Smooth muscle cell of trachea (primary cell): Measurements from ENCODE around the gene ZNF446. TPM values are rescaled to one million over a fixed set of nuclear protein-coding genes. Genes with fewer than 3 reads are reported as not detected.

Source experiments
- total RNA-seq: library from RNA; depleted of rRNA; stranded (reverse); fragments of >200 nt; gene quantifications from 2 replicates; pipeline ENCODE4 v1.2.1, GENCODE V29; 2014

ZNF446 gene
- 11.2 and 15.1 TPM in 2 replicates for total RNA-seq

DNA sequence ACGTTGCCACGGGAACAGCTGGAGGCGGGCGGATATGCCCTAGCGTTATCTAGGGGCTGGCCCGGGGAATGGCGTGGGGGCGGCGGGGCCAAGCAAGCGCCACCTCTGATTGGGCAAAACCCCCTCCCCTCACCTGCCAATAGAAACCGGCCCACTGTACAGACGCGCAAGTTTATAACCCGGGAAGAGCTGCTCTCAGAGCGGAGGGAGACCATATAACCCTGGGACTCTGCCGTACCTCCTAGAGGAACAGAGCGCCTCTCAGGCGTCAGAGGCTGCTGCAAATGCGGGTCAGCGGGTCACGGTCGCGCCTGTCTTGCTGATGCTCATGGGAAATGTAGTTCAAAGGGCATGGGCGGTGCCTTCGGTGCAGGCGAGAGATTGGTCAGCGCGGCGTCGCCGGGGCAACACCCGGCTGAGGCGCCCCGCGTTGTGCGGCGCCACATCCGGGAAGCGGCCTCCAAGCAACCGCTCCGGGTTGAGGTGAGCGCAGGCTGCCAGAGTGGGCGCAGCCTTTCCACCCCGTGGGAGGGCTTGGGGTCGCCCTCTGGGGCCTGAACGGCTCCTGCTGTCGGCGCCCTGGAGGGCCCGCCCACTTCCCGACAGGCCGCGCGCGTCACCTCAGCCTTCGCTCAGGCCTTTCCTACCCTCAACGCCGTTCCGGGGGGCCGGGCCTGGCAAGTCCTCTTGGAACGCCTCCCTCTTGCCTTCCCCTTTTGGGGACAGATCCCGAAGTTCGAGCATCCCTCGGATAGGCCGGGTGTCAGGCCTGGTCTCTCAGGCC lies at the start of gene ZNF446:
Gene ZNF446 (plus strand): TSS at position 639 of the 784 bp plus-strand sequence. CDS start 867 bp downstream, outside the sequence.

DNA sequence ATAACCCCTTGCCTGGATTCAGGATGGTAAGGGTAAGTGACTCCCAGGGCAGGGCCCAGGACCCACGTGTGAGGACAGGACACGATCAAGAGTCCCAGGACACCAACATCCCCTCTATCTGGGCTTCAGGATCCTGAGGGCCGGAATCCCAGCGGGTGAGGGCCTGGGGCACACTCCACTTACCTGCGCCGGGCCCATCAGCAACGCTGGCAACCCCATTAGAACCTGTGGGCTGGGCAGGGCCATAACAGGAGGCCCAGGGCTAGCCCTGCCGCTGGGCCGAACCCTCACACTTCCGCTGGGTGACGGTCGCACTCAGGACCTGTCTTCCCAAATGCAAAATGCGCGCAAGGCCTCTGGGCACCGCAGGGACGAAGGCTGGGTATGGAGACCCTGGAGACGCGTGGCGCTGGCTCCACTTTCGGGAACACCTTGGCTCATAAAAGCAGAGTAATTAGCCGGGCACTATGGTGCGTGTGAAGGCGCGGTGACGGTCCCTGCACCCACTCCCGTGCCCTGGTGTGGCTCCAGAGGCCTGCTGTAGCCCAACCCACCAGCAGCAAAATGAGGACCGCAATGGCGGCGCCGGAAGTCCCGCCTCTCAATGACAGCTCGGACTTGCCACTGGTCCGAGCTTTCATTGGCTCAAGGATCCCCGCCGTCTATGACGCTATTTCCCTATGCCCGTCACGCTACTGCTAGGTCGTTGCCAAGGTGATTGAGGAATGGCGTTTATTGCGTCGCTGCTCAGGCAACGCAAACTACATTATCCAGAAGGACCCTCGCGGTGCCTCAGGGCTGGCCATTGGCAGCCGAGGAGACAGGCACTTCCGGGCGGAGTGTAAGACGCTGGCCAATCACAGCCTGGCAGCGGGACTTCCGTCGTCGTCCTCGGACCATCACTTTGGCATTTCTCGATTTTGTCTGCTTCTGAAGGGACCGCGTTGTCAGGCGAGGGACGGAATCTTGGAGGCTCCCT lies 36.3 kb upstream of the ZNF446 start, which contains the start of gene ZNF132:
Gene ZNF132 (minus strand): TSS at position 578 of the 979 bp plus-strand sequence. CDS start 332 bp downstream, at position 246.

DNA sequence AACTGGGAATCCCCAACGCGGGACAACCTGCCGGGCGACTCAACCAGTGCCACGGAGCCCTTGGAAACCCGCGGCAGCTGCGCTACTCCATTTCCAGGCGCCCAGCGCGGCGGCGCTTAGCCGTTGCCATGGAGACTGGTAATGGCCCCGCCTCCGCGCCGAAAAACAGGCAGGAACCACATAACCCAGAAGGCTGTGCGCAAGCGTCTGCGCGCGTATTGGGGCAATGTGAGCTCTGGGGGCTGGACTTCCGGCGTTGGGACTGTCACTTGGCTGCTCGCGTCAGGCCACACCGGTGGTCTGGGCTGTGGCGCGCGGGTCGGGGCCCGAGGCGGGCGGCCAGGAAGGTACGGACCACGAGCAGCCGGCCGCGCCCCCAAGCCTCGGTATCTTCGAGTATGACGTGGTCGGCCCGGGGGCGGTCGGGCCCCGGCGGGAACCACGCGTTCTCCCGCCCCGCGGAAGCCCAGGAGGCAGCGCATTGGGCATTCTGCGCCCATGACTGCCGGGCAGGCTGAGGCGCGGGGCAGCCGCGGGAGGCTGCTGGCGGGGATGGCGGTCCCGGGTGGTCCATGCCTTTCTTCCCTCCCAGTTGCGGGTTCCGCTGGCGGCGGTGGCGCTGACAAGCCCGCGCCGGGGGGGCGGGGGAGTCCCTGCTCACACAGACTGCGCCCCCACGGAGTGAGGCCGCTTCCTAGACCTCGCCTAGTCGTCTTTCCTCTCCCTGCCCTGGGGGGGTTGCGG lies 24.6 kb upstream of the ZNF446 start, which contains the start of gene ZNF324B:
Gene ZNF324B (plus strand): TSS at position 265 of the 744 bp plus-strand sequence. CDS start 2,080 bp downstream, outside the sequence.

GRCh38 chr19:58466760-58467589 lies 9.2 kb upstream of the ZNF446 start, which contains the start of gene ZNF324:
Gene ZNF324 (plus strand): TSS chr19:58467080. CDS start chr19:58469186, 2,106 bp downstream.

DNA sequence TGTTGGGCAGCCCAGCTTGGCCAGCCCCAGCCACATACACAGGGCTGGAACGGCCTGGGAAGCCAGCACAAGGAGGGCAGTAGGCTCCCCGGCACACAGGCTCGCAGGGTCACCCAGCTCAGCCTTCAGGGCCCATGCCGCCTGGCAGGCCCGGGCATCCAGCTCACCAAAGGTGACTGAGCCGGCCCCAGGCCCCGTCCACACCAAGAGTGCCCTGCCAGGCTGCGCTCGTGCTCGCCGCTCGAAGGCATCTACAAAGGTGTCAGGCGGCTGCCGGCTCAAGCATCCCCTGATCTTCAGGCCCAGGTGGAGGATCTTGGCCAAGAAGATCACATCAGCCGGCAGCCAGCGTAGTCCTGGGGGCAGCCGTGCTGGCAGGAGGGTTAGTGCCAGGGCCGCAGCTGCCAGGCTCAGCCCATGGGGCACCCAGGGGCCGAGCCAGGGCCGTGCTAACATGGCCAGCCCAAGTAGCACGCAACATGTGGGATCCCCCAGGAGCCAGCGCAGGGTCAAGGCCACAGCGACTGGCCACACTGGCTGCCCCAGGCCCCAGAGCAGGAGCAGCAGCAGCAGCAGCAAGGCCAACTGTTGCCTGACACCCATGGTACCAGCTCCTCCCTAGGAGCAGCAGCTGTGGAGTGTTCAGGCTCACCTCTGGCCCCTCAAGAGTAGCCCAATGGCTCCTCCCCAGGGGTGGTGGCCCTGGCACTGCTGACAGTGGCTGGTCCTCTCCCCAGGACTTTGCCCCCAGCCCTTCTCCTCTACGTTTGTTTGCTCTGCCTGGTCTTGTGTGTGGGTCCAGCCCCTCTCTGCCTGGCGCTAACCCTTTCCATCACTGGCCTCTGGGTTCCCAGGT lies 35.4 kb downstream of the ZNF446 start, which contains the start of gene SLC27A5:
Gene SLC27A5 (minus strand): TSS at position 640 of the 856 bp plus-strand sequence. CDS start 37 bp downstream, at position 603.

DNA sequence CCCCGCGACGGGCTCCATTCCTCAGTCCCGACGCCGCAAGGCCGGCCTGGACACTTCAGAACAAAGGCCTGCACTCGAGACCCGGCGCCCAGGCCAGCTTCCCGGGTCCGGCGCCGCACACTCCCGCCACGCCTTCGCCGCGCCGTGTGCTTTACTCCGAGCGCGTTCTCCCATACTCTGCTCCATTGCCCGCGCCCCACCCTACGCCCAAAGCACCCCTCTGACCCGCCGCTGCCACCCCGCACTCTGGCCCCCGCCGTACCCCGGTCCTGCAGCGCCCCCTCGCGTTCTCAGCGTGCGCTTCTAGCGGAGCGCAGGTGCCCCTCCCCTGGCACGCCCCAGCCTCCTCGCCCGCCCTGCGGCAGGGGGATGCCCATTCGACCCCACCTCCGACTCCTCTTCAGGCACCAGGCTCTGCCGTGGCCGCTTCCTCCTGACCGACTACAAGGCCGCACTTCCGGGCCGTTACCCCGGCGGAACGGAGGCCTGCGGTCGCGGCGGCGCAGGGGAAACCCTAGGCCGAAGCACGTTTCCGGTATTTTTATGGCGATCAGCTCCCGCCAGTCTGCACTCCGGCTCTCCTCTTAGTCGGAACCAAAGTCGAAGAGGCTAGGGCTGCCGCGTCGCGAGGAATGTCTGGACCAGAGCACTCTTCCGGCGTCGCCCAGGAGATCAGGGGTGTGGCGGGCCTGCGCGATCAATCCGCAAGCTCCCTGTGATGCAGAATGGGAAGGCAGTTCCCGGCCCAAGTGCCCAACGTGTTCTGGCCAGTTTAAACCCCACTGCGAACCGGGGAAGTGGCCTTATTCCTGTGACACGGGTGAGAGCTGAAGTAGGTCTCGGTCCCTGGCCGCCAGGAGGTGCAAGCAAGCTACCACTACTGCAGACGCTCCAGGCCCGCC lies 43.5 kb downstream of the ZNF446 start, which contains the start of gene ZBTB45:
Gene ZBTB45 (minus strand): TSS at position 456 of the 902 bp plus-strand sequence. CDS start 2,137 bp downstream, outside the sequence.

Other genes with a start within 250 kb of the ZNF446 start
- gene ZNF544, start 247.4 kb upstream of the ZNF446 start, total RNA-seq = 35.9 and 40.7 TPM in 2 replicates
- gene ZNF8, start 197.4 kb upstream of the ZNF446 start, total RNA-seq = 4.9 and 6.1 TPM in 2 replicates
- gene ERVK3-1, start 171.0 kb upstream of the ZNF446 start, total RNA-seq = 22.2 and 40.7 TPM in 2 replicates
- 3.2 and 3.3 TPM in 2 replicates for gene ZSCAN22, start 149.4 kb upstream of the ZNF446 start, total RNA-seq
- gene A1BG, start 122.9 kb upstream of the ZNF446 start, total RNA-seq = 10.6 and 26.5 TPM in 2 replicates
- gene ZNF497, start 113.6 kb upstream of the ZNF446 start, total RNA-seq = 0.87 and 2.0 TPM in 2 replicates
- 3.2 and 3.8 TPM in 2 replicates for gene ZNF837, start 95.3 kb upstream of the ZNF446 start, total RNA-seq
- 1,695 and 1,835 TPM in 2 replicates for gene RPS5, start 89.1 kb upstream of the ZNF446 start, total RNA-seq
- 0.66 TPM in 1 of 2 replicates, not detected in the other for gene RNF225, start 80.7 kb upstream of the ZNF446 start, total RNA-seq
- gene ZNF584, start 67.7 kb upstream of the ZNF446 start, total RNA-seq = 18.5 and 33.2 TPM in 2 replicates
- gene ZNF132, start 36.2 kb upstream of the ZNF446 start, total RNA-seq = 12.7 and 14.4 TPM in 2 replicates
- gene ZNF324B, start 24.7 kb upstream of the ZNF446 start, total RNA-seq = 8.4 and 12.1 TPM in 2 replicates
- gene ZNF324, start 9.3 kb upstream of the ZNF446 start, total RNA-seq = 15.4 and 20.5 TPM in 2 replicates
- gene SLC27A5, start 35.6 kb downstream of the ZNF446 start, total RNA-seq = 3.1 and 5.8 TPM in 2 replicates
- 5.5 and 11.7 TPM in 2 replicates for gene ZBTB45, start 43.5 kb downstream of the ZNF446 start, total RNA-seq
- 277 and 407 TPM in 2 replicates for gene TRIM28, start 67.7 kb downstream of the ZNF446 start, total RNA-seq
- 140 and 148 TPM in 2 replicates for gene CHMP2A, start 78.8 kb downstream of the ZNF446 start, total RNA-seq
- 39.7 and 50.8 TPM in 2 replicates for gene UBE2M, start 82.3 kb downstream of the ZNF446 start, total RNA-seq
- 16.1 and 20.7 TPM in 2 replicates for gene MZF1, start 97.0 kb downstream of the ZNF446 start, total RNA-seq